Upper lobe of right lung (tissue), 1 donor: ENCODE results near the gene CAMTA1. TPM values are rescaled to one million over a fixed set of nuclear protein-coding genes. Genes with fewer than 3 reads are reported as not detected.

Experiments
- ATAC-seq: fragments of 200-7000 bp; cut with Tn5 transposase; one replicate; pipeline ENCODE4 v1.9.1; 2020; ENCODE audit warnings: mild to moderate bottlenecking, moderate library complexity
- DNase-seq: peaks from one replicate; pipeline ENCODE4 v3.0.0-alpha.2; 2020
- H3K27ac ChIP-seq: fragments of 200-600 bp; one replicate; pipeline ENCODE4 v1.8.0; 2022
- H3K27me3 ChIP-seq: fragments of 200-600 bp; one replicate; pipeline ENCODE4 v1.8.0; 2022; ENCODE audit warnings: mild to moderate bottlenecking
- H3K36me3 ChIP-seq: fragments of 200-600 bp; one replicate; pipeline ENCODE4 v1.8.0; 2022
- H3K4me1 ChIP-seq: fragments of 200-600 bp; one replicate; pipeline ENCODE4 v1.8.0; 2022
- H3K4me3 ChIP-seq: fragments of 200-600 bp; one replicate; pipeline ENCODE4 v1.8.0; 2022; ENCODE audit warnings: mild to moderate bottlenecking
- H3K9me3 ChIP-seq: fragments of 200-600 bp; one replicate; pipeline ENCODE4 v1.8.0; 2022
- CTCF ChIP-seq: fragments of 200-600 bp; IDR thresholded peaks from one replicate; pipeline ENCODE4 v1.8.0; 2022; ENCODE audit warnings: antibody characterized with exemption
- intact Hi-C: fragments of 100-400 bp; cut with DNase I; formaldehyde crosslinking; loops from one replicate; pipeline ENCODE4 v1.11.0; 2022
- total RNA-seq: library from RNA; stranded (reverse); fragmentation: NEBNext Ultra II Directional; extraction: Animal tissue kit (Norgen Biotek cat#: 25700); gene quantifications from one replicate; pipeline ENCODE4 v1.2.1, GENCODE V29; 2021
- donor health status: DM: no; HTN: yes; CAD: no; lungs with severe emphysema.

The CAMTA1 gene
- total RNA-seq, 1 donor from 2014 or later: 63.4 TPM

GRCh38 chr1:7185721-7186120 is 400.5 kb downstream of the CAMTA1 start:
- DNase-seq (no peak), ATAC-seq (no peak)
- Histone ChIP-seq H3K4me1 (no peaks in the 10 kb centered on the region), H3K4me3 (no peak overlapping the region), H3K27ac (no peak overlapping the region), H3K27me3 (no peaks in the 10 kb centered on the region), H3K36me3 (no peaks in the 10 kb centered on the region), H3K9me3 (peaks cover under 1% of the 10 kb centered on the region)
- intact Hi-C loops: no loop called here
- TF ChIP-seq CTCF: no peak

GRCh38 chr1:7186382-7187111 is 401.3 kb downstream of the CAMTA1 start:
- Histone ChIP-seq H3K27me3 (no peaks in the 10 kb centered on the region), H3K4me1 (no peaks in the 10 kb centered on the region), H3K9me3 (no peaks in the 10 kb centered on the region), H3K4me3 (no peak overlapping the region), H3K36me3 (no peaks in the 10 kb centered on the region), H3K27ac (no peak overlapping the region)
- intact Hi-C loops: no loop called here
- DNase-seq (no peak), ATAC-seq (no peak)
- TF ChIP-seq CTCF: no peak

- H3K4me1 ChIP-seq: no peaks in the 10 kb centered on the region
- ATAC-seq (no peak), DNase-seq (no peak)
- no peak overlapping the region for H3K27ac ChIP-seq
- no peaks in the 10 kb centered on the region for H3K9me3 ChIP-seq
- no peak for TF ChIP-seq CTCF
- intact Hi-C loops: no loop called here
- no peak overlapping the region for H3K4me3 ChIP-seq
- no peaks in the 10 kb centered on the region for H3K36me3 ChIP-seq
- no peaks in the 10 kb centered on the region for H3K27me3 ChIP-seq
Measured at GRCh38 chr1:7187112-7187493, 401.8 kb downstream of the CAMTA1 start.

- Histone ChIP-seq H3K27me3 (no peaks in the 10 kb centered on the region), H3K9me3 (no peaks in the 10 kb centered on the region), H3K36me3 (no peaks in the 10 kb centered on the region), H3K4me3 (no peak overlapping the region), H3K27ac (no peak overlapping the region), H3K4me1 (no peaks in the 10 kb centered on the region)
- ATAC-seq: no peak
- intact Hi-C loops: no loop called here
- no peak for DNase-seq
- TF ChIP-seq CTCF: no peak
Measured at GRCh38 chr1:7190261-7190660, 405.0 kb downstream of the CAMTA1 start.

GRCh38 chr1:7192453-7192852 is 407.2 kb downstream of the CAMTA1 start:
- intact Hi-C loops: no loop called here
- TF ChIP-seq CTCF: no peak
- ATAC-seq: no peak
- no peak for DNase-seq
- Histone ChIP-seq H3K36me3 (no peaks in the 10 kb centered on the region), H3K27me3 (no peaks in the 10 kb centered on the region), H3K27ac (no peak overlapping the region), H3K4me3 (no peak overlapping the region), H3K4me1 (no peaks in the 10 kb centered on the region), H3K9me3 (no peaks in the 10 kb centered on the region)
